WTC11 (cell line): ENCODE data around the gene EDN1.

ENCODE experiments used
- RELA ChIP-seq: sonication (generic); formaldehyde crosslinking; IDR thresholded peaks from 2 replicates; pipeline ENCODE4 v1.8.1; 2022; ENCODE audit warnings: missing genetic modification reagents, mild to moderate bottlenecking, borderline replicate concordance
- TCF7 ChIP-seq: sonication (generic); formaldehyde crosslinking; IDR thresholded peaks from 2 replicates; pipeline ENCODE4 v1.8.0; 2022; ENCODE audit warnings: mild to moderate bottlenecking, low read depth, missing genetic modification reagents, moderate library complexity
- TF ChIP-seq, protein P1 (sequence below): fragments of 200-600 bp; IDR thresholded peaks from 2 replicates; pipeline ENCODE4 v1.8.0; 2022; ENCODE audit warnings: antibody characterized with exemption
- TF ChIP-seq, protein P2 (sequence below): sonication (generic); formaldehyde crosslinking; IDR thresholded peaks from 2 replicates; pipeline ENCODE4 v1.8.0; 2023; ENCODE audit warnings: missing genetic modification reagents, mild to moderate bottlenecking, borderline replicate concordance
- TF ChIP-seq, protein P3 (sequence below): sonication (generic); formaldehyde crosslinking; IDR thresholded peaks from 2 replicates; pipeline ENCODE4 v1.8.0; 2022; ENCODE audit warnings: mild to moderate bottlenecking, missing genetic modification reagents

DNA sequence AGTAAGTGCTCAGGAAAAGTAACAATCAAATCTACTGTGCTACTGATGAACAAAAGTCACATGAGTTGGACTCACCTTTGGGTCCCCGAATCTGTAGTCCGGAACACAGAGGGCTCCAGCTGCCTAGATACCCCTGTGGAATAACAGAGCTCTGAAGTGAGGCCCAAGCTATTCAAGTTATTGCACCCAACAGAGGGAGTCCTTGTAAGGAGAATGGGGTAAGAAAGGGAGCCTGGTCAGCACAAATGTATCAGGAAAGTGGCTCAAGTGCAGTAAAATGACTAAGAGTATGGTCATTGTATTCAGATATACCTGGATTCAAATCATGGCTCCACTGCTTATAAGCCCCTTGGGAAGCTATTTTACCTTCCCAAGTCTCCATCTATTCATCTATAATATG, 20.9 kb downstream of the EDN1 start:
- TF ChIP-seq, protein P1, sequence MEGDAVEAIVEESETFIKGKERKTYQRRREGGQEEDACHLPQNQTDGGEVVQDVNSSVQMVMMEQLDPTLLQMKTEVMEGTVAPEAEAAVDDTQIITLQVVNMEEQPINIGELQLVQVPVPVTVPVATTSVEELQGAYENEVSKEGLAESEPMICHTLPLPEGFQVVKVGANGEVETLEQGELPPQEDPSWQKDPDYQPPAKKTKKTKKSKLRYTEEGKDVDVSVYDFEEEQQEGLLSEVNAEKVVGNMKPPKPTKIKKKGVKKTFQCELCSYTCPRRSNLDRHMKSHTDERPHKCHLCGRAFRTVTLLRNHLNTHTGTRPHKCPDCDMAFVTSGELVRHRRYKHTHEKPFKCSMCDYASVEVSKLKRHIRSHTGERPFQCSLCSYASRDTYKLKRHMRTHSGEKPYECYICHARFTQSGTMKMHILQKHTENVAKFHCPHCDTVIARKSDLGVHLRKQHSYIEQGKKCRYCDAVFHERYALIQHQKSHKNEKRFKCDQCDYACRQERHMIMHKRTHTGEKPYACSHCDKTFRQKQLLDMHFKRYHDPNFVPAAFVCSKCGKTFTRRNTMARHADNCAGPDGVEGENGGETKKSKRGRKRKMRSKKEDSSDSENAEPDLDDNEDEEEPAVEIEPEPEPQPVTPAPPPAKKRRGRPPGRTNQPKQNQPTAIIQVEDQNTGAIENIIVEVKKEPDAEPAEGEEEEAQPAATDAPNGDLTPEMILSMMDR, result no peak
- TF ChIP-seq, protein P2, sequence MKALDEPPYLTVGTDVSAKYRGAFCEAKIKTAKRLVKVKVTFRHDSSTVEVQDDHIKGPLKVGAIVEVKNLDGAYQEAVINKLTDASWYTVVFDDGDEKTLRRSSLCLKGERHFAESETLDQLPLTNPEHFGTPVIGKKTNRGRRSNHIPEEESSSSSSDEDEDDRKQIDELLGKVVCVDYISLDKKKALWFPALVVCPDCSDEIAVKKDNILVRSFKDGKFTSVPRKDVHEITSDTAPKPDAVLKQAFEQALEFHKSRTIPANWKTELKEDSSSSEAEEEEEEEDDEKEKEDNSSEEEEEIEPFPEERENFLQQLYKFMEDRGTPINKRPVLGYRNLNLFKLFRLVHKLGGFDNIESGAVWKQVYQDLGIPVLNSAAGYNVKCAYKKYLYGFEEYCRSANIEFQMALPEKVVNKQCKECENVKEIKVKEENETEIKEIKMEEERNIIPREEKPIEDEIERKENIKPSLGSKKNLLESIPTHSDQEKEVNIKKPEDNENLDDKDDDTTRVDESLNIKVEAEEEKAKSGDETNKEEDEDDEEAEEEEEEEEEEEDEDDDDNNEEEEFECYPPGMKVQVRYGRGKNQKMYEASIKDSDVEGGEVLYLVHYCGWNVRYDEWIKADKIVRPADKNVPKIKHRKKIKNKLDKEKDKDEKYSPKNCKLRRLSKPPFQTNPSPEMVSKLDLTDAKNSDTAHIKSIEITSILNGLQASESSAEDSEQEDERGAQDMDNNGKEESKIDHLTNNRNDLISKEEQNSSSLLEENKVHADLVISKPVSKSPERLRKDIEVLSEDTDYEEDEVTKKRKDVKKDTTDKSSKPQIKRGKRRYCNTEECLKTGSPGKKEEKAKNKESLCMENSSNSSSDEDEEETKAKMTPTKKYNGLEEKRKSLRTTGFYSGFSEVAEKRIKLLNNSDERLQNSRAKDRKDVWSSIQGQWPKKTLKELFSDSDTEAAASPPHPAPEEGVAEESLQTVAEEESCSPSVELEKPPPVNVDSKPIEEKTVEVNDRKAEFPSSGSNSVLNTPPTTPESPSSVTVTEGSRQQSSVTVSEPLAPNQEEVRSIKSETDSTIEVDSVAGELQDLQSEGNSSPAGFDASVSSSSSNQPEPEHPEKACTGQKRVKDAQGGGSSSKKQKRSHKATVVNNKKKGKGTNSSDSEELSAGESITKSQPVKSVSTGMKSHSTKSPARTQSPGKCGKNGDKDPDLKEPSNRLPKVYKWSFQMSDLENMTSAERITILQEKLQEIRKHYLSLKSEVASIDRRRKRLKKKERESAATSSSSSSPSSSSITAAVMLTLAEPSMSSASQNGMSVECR (CRISPR knock-in tag), result no peak
- TF ChIP-seq TCF7 (CRISPR knock-in tag), result no peak
- TF ChIP-seq, protein P3, sequence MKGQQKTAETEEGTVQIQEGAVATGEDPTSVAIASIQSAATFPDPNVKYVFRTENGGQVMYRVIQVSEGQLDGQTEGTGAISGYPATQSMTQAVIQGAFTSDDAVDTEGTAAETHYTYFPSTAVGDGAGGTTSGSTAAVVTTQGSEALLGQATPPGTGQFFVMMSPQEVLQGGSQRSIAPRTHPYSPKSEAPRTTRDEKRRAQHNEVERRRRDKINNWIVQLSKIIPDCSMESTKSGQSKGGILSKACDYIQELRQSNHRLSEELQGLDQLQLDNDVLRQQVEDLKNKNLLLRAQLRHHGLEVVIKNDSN (CRISPR knock-in tag), result no peak
- no peak for TF ChIP-seq RELA
